ENCODE data around the gene PHACTR3. TPM values are rescaled to one million over a fixed set of nuclear protein-coding genes. Genes with fewer than 3 reads are reported as not detected.

PHACTR3 gene
- total and polyA plus RNA-seq, 2 of the 8 experiments (the other 6 are each of a cell fraction or from before 2014, with no cell fraction given) = 0.05 to 0.13 TPM

- DNase-seq (ENCODE audit: low read depth in 1 of 2, low spot score in 2 of 2) (no peak), FAIRE-seq (no peak)
- no peaks in the 10 kb centered on the region for H3K4me1 ChIP-seq (replicated peaks in 1 of 4; ENCODE audit: control insufficient read depth in 3 of 4, insufficient read depth in 4 of 4, low read length in 3 of 4)
- no peak overlapping the region for H3K4me3 ChIP-seq (ENCODE audit: extremely low read depth in 1 of 4, insufficient read depth in 2 of 4, low read depth in 3 of 4, low read length in 4 of 4)
- no peak overlapping the region for H2BK5ac ChIP-seq (ENCODE audit: low read depth, low read length)
- no peak overlapping the region for H4K5ac ChIP-seq (ENCODE audit: insufficient read length, low read depth, low read length)
- no peak overlapping the region for H3K56ac ChIP-seq (replicated peaks; ENCODE audit: insufficient read length, low read depth, low read length)
- H3K9me3 ChIP-seq (ENCODE audit: insufficient read depth in 2 of 2, low read depth in 1 of 2, low read length in 1 of 2) = peaks cover 86 to 99% of the 10 kb centered on the region in 2 experiments
- no peaks in the 10 kb centered on the region for H4K20me1 ChIP-seq (replicated peaks in 1 of 2; ENCODE audit: control insufficient read depth in 1 of 2, insufficient read depth in 2 of 2, low read length in 2 of 2)
- H3K9ac ChIP-seq (replicated peaks in 1 of 4; ENCODE audit: extremely low read depth in 1 of 4, low read depth in 3 of 4, low read length in 3 of 4) = no peak overlapping the region
- no peak overlapping the region for H2BK12ac ChIP-seq (ENCODE audit: low read depth, low read length)
- no peak overlapping the region for H2BK20ac ChIP-seq (ENCODE audit: low read length)
- H3K79me1 ChIP-seq (ENCODE audit: low read depth, low read length) = no peaks in the 10 kb centered on the region
- H3K36me3 ChIP-seq (ENCODE audit: control insufficient read depth in 2 of 4, insufficient read depth in 4 of 4, low read length in 3 of 4) = no peaks in the 10 kb centered on the region
- CTCF ChIA-PET (ENCODE audit: partially characterized antibody) = no interaction called here
- no peak overlapping the region for H3K4me2 ChIP-seq (ENCODE audit: insufficient read depth in 1 of 2, low read depth in 2 of 2, low read length in 2 of 2)
- H3K14ac ChIP-seq (ENCODE audit: insufficient read length) = no peak overlapping the region
- H4K8ac ChIP-seq (ENCODE audit: extremely low read depth, insufficient read depth, low read length) = no peak overlapping the region
- H4K91ac ChIP-seq (replicated peaks; ENCODE audit: insufficient read length, low read length) = no peak overlapping the region
- no peak overlapping the region for H3K18ac ChIP-seq (ENCODE audit: extremely low read depth, low read length)
- H3K23me2 ChIP-seq (ENCODE audit: low read depth, low read length) = no peaks in the 10 kb centered on the region
- WGBS, 2 experiments (ENCODE audit: extremely low coverage in 1 of 2, insufficient coverage in 1 of 2, insufficient read length in 1 of 2, insufficient replicate concordance in 2 of 2, low coverage in 1 of 2, low lambda C conversion rate in 2 of 2, missing lambda C conversion rate in 1 of 2) = 76% methylated on average over 2 of the region's 2 CpGs; no CpG with 5 or more reads in 1 of the 2 experiments
- no peak overlapping the region for H2AFZ ChIP-seq (ENCODE audit: low read length)
- H3K27ac ChIP-seq (ENCODE audit: low read depth, low read length) = no peak overlapping the region
- H3K79me2 ChIP-seq (ENCODE audit: control insufficient read depth in 1 of 2, insufficient read depth in 2 of 2, low read length in 2 of 2) = no peaks in the 10 kb centered on the region
- POLR2A ChIA-PET (ENCODE audit: partially characterized antibody) = no interaction called here
- no peaks in the 10 kb centered on the region; a peak in 1 of 7 replicates for H3K27me3 ChIP-seq (replicated peaks in 1 of 4; ENCODE audit: control insufficient read depth in 3 of 4, extremely low read depth in 1 of 4, insufficient read depth in 3 of 4, low read length in 3 of 4)
- H3K23ac ChIP-seq (ENCODE audit: insufficient read length) = no peak overlapping the region
- H2BK120ac ChIP-seq (replicated peaks; ENCODE audit: low read depth, low read length) = no peak overlapping the region
- no peak overlapping the region for H2AK5ac ChIP-seq (ENCODE audit: low read depth, low read length)
- H2BK15ac ChIP-seq (ENCODE audit: low read length) = no peak overlapping the region
- H3K4ac ChIP-seq (replicated peaks; ENCODE audit: insufficient read length, low read depth, low read length) = no peak overlapping the region
- TF ChIP-seq POU5F1 (IDR thresholded peaks at IDR 0.05; ENCODE audit: low read depth, low read length) (no peak), YY1 (IDR thresholded peaks at IDR 0.05; ENCODE audit: low read depth, low read length) (no peak), NANOG (IDR thresholded peaks at IDR 0.05; ENCODE audit: insufficient read depth, low read depth, low read length, poor library complexity, severe bottlenecking) (no peak), PHF8 (conservative IDR thresholded peaks at IDR 0.05; ENCODE audit: low read depth, low read length) (no peak), TEAD4 (IDR thresholded peaks at IDR 0.05; ENCODE audit: low read depth, low read length) (no peak), CBX8 (IDR thresholded peaks at IDR 0.05; ENCODE audit: borderline replicate concordance, low read depth, low read length) (no peak), GTF2F1 (IDR thresholded peaks at IDR 0.05; ENCODE audit: borderline replicate concordance, low read depth, low read length) (no peak), SUZ12 (IDR thresholded peaks at IDR 0.05; ENCODE audit: low read length) (no peak), ZNF274 (IDR thresholded peaks at IDR 0.05; ENCODE audit: borderline replicate concordance, extremely low read depth, low read length) (no peak), EP300 (IDR thresholded peaks at IDR 0.05; ENCODE audit: borderline replicate concordance in 1 of 2, low read depth in 2 of 2, low read length in 2 of 2) (no peak), TAF7 (optimal IDR thresholded peaks at IDR 0.05; ENCODE audit: borderline replicate concordance, low read depth, low read length) (no peak)
- TF ChIP-seq, protein P1, sequence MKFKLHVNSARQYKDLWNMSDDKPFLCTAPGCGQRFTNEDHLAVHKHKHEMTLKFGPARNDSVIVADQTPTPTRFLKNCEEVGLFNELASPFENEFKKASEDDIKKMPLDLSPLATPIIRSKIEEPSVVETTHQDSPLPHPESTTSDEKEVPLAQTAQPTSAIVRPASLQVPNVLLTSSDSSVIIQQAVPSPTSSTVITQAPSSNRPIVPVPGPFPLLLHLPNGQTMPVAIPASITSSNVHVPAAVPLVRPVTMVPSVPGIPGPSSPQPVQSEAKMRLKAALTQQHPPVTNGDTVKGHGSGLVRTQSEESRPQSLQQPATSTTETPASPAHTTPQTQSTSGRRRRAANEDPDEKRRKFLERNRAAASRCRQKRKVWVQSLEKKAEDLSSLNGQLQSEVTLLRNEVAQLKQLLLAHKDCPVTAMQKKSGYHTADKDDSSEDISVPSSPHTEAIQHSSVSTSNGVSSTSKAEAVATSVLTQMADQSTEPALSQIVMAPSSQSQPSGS (IDR thresholded peaks at IDR 0.05; ENCODE audit: low read length) = no peak
Measured at GRCh38 chr20:59764037-59764436, 159.7 kb downstream of the PHACTR3 start.
